Liver (tissue), 3 donors: Measurements from ENCODE around the gene NEIL1.
"Not testable (repeated sequence)": the region's sequence is repeated elsewhere in the genome, so short reads cannot be mapped to it uniquely, and the experiment has no call there.

ENCODE experiments used
- CTCF ChIP-seq: fragments of 150-350 bp; IDR thresholded peaks from 2 replicates; pipeline ENCODE4 v1.5.1; 2017; ENCODE audit warnings: improper control_type of control experiment, low read depth, low read length; ENCODE audit not compliant: missing input control
- HNF4A ChIP-seq, 2 donors: conservative IDR thresholded peaks; 2 replicates each; pipeline ENCODE4 v1.6.1; 2016; ENCODE audit warnings: antibody characterized with exemption in 2 of 2, mild to moderate bottlenecking in 2 of 2
- JUND ChIP-seq, 2 donors: IDR thresholded peaks; 2 replicates each; pipeline ENCODE4 v1.6.1; 2016; ENCODE audit warnings: antibody characterized with exemption in 2 of 2
- RAD21 ChIP-seq, 2 donors: IDR thresholded peaks; 2 replicates each; pipeline ENCODE4 v1.6.1; 2016; ENCODE audit warnings: antibody characterized with exemption in 2 of 2, mild to moderate bottlenecking in 2 of 2
- RXRA ChIP-seq, 2 donors: IDR thresholded peaks; 2 replicates each; pipeline ENCODE4 v1.6.1; 2017 to 2018; ENCODE audit warnings: antibody characterized with exemption in 2 of 2, mild to moderate bottlenecking in 1 of 2
- TAF1 ChIP-seq: conservative IDR thresholded peaks from 2 replicates; pipeline ENCODE4 v1.6.1; 2016; ENCODE audit warnings: antibody characterized with exemption, mild to moderate bottlenecking
- YY1 ChIP-seq: IDR thresholded peaks from 2 replicates; pipeline ENCODE4 v1.6.1; 2016; ENCODE audit warnings: antibody characterized with exemption, mild to moderate bottlenecking
- TF ChIP-seq, protein P1 (sequence below): IDR thresholded peaks from 2 replicates; pipeline ENCODE4 v1.6.1; 2016; ENCODE audit warnings: antibody characterized with exemption
- donor health status: healthy.
- donor health status: healthy.

DNA sequence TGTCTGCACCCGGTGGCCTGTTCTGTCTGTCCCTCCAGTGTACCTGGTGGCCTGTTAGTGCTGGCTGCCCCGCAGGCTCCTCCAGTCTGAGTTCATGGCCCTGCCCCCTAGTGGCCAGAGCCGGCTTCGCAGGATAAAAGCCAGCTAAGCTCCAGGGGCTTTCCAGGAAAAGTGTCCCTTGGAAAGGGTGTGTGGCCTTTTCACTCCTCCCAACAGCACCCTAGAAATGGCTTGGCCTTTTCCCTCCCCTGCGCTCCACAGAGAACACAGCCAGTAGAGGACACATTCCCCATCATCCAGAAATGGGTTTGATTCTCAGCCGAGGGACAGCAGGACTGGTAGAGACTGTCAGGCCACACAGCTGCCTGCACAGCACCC lies 47.5 kb upstream of the NEIL1 start:
- TF ChIP-seq RAD21 (IDR thresholded peaks at IDR 0.05) (peak; percentile 42 to 56), CTCF (peak; percentile 27)
- TF ChIP-seq, protein P1, sequence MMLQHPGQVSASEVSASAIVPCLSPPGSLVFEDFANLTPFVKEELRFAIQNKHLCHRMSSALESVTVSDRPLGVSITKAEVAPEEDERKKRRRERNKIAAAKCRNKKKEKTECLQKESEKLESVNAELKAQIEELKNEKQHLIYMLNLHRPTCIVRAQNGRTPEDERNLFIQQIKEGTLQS = not testable (repeated sequence)
- not testable (repeated sequence) for TF ChIP-seq TAF1; YY1; JUND (IDR thresholded peaks at IDR 0.05); RXRA (IDR thresholded peaks at IDR 0.05); HNF4A (conservative IDR thresholded peaks at IDR 0.05)
